ENCODE measurements around the gene HOXA5. TPM values are rescaled to one million over a fixed set of nuclear protein-coding genes. Genes with fewer than 3 reads are reported as not detected.

HOXA5 gene
- total and polyA plus RNA-seq, 2 of the 8 experiments (the other 6 are each of a cell fraction or from before 2014, with no cell fraction given): not detected

GRCh38 chr7:27132978-27133377 is 10.5 kb downstream of the HOXA5 start:
- H3K36me3 ChIP-seq (ENCODE audit: control insufficient read depth in 2 of 4, insufficient read depth in 4 of 4, low read length in 3 of 4): peaks cover 0 to 16% (median 0%) of the 10 kb centered on the region in 4 experiments; a peak in 2 of 8 replicates
- H3K27ac ChIP-seq (ENCODE audit: low read depth, low read length): no peak overlapping the region
- ChIA-PET CTCF (ENCODE audit: partially characterized antibody) (interaction anchor here (2.1 to 2.7 kb wide), 2 partner anchors 9 to 11 kb away, joined by 10 read pairs; partner anchors contain the start of gene HOXA5), POLR2A (ENCODE audit: partially characterized antibody) (no interaction called here)
- no peak overlapping the region for H3K14ac ChIP-seq (ENCODE audit: insufficient read length)
- WGBS, 2 experiments (ENCODE audit: extremely low coverage in 1 of 2, insufficient coverage in 1 of 2, insufficient read length in 1 of 2, insufficient replicate concordance in 2 of 2, low coverage in 1 of 2, low lambda C conversion rate in 2 of 2, missing lambda C conversion rate in 1 of 2): 35% methylated on average over 6 of the region's 6 CpGs; no CpG with 5 or more reads in 1 of the 2 experiments
- H3K79me2 ChIP-seq (ENCODE audit: control insufficient read depth in 1 of 2, insufficient read depth in 2 of 2, low read length in 2 of 2): no peaks in the 10 kb centered on the region
- H3K4ac ChIP-seq (replicated peaks; ENCODE audit: insufficient read length, low read depth, low read length): no peak overlapping the region
- no peak overlapping the region for H2AK5ac ChIP-seq (ENCODE audit: low read depth, low read length)
- no peak overlapping the region for H4K8ac ChIP-seq (ENCODE audit: extremely low read depth, insufficient read depth, low read length)
- H3K23ac ChIP-seq (ENCODE audit: insufficient read length): no peak overlapping the region
- no peak overlapping the region for H4K5ac ChIP-seq (ENCODE audit: insufficient read length, low read depth, low read length)
- H2BK5ac ChIP-seq (ENCODE audit: low read depth, low read length): no peak overlapping the region
- H3K9ac ChIP-seq (replicated peaks in 1 of 4; ENCODE audit: extremely low read depth in 1 of 4, low read depth in 3 of 4, low read length in 3 of 4): no peak overlapping the region
- no peak overlapping the region for H3K4me3 ChIP-seq (ENCODE audit: extremely low read depth in 1 of 4, insufficient read depth in 2 of 4, low read depth in 3 of 4, low read length in 4 of 4)
- H2BK20ac ChIP-seq (ENCODE audit: low read length): no peak overlapping the region
- H3K27me3 ChIP-seq (replicated peaks in 1 of 4; ENCODE audit: control insufficient read depth in 3 of 4, extremely low read depth in 1 of 4, insufficient read depth in 3 of 4, low read length in 3 of 4): peaks cover 96 to 100% (median 100%) of the 10 kb centered on the region in 4 experiments
- H3K79me1 ChIP-seq (ENCODE audit: low read depth, low read length): no peaks in the 10 kb centered on the region
- no peak overlapping the region for H2AFZ ChIP-seq (ENCODE audit: low read length)
- no peak overlapping the region for H3K4me2 ChIP-seq (ENCODE audit: insufficient read depth in 1 of 2, low read depth in 2 of 2, low read length in 2 of 2)
- H4K20me1 ChIP-seq (replicated peaks in 1 of 2; ENCODE audit: control insufficient read depth in 1 of 2, insufficient read depth in 2 of 2, low read length in 2 of 2): peaks cover 14 to 28% of the 10 kb centered on the region in 2 experiments
- H3K18ac ChIP-seq (ENCODE audit: extremely low read depth, low read length): no peak overlapping the region
- H3K9me3 ChIP-seq (ENCODE audit: insufficient read depth in 2 of 2, low read depth in 1 of 2, low read length in 1 of 2): peaks cover 0 to 4% of the 10 kb centered on the region in 2 experiments; a peak in 1 of 4 replicates
- H3K23me2 ChIP-seq (ENCODE audit: low read depth, low read length): peaks cover 4% of the 10 kb centered on the region; the same call in 1 of the 2 replicates
- no peak overlapping the region for H2BK12ac ChIP-seq (ENCODE audit: low read depth, low read length)
- no peak overlapping the region for H2BK15ac ChIP-seq (ENCODE audit: low read length)
- H2BK120ac ChIP-seq (replicated peaks; ENCODE audit: low read depth, low read length): no peak overlapping the region
- TF ChIP-seq CHD1 (IDR thresholded peaks at IDR 0.05; ENCODE audit: low read depth, low read length): no peak
- TF ChIP-seq RAD21 (IDR thresholded peaks at IDR 0.05 in 1 of 2, conservative IDR thresholded peaks at IDR 0.05 in 1 of 2; ENCODE audit: low read depth in 2 of 2, low read length in 2 of 2): no peak
- TF ChIP-seq CBX5 (IDR thresholded peaks at IDR 0.05; ENCODE audit: low read depth, low read length): no peak
- TF ChIP-seq SP4 (IDR thresholded peaks at IDR 0.05; ENCODE audit: low read length): no peak
- no peak for TF ChIP-seq BCL11A (IDR thresholded peaks at IDR 0.05; ENCODE audit: low read depth in 2 of 2, low read length in 2 of 2)
- TF ChIP-seq CREB1 (IDR thresholded peaks at IDR 0.05): no peak
- no peak for TF ChIP-seq GABPA (IDR thresholded peaks at IDR 0.05; ENCODE audit: borderline replicate concordance, insufficient read depth, low read length)
- TF ChIP-seq KDM4A (IDR thresholded peaks at IDR 0.05; ENCODE audit: low read depth, low read length, severe bottlenecking): no peak
- TF ChIP-seq EGR1 (IDR thresholded peaks at IDR 0.05; ENCODE audit: borderline replicate concordance, low read depth, low read length): no peak
- no peak for TF ChIP-seq EZH2 (IDR thresholded peaks at IDR 0.05; ENCODE audit: low read depth, low read length, severe bottlenecking)
- no peak for TF ChIP-seq RBBP5 (IDR thresholded peaks at IDR 0.05; ENCODE audit: borderline replicate concordance, low read depth, low read length)
- TF ChIP-seq GTF2F1 (IDR thresholded peaks at IDR 0.05; ENCODE audit: borderline replicate concordance, low read depth, low read length): no peak
- TF ChIP-seq ZNF274 (IDR thresholded peaks at IDR 0.05; ENCODE audit: borderline replicate concordance, extremely low read depth, low read length): no peak
- no peak for TF ChIP-seq FOSL1 (IDR thresholded peaks at IDR 0.05; ENCODE audit: insufficient read depth, low read depth, low read length)
- no peak overlapping the region for H4K91ac ChIP-seq (replicated peaks; ENCODE audit: insufficient read length, low read length)
- H3K56ac ChIP-seq (replicated peaks; ENCODE audit: insufficient read length, low read depth, low read length): no peak overlapping the region
- FAIRE-seq: no peak
- peaks cover 0 to 4% (median 2%) of the 10 kb centered on the region in 4 experiments; a peak in 4 of 7 replicates for H3K4me1 ChIP-seq (replicated peaks in 1 of 4; ENCODE audit: control insufficient read depth in 3 of 4, insufficient read depth in 4 of 4, low read length in 3 of 4)
- DNase-seq (ENCODE audit: low read depth in 1 of 2, low spot score in 2 of 2): no peak
